Endodermal cell (in vitro differentiated cells): Measurements from ENCODE around the gene NDUFAF5. TPM values are rescaled to one million over a fixed set of nuclear protein-coding genes. Genes with fewer than 3 reads are reported as not detected.

ENCODE experiments used
- DNase-seq: peaks from one replicate; pipeline ENCODE4 v3.0.0-alpha.2; 2017
- H3K27ac ChIP-seq: 2 replicates; pipeline ENCODE4 v1.5.1; 2013; ENCODE audit warnings: mild to moderate bottlenecking, low read depth, low read length, moderate library complexity
- H3K27me3 ChIP-seq: 2 replicates; pipeline ENCODE4 v1.6.1; 2013; ENCODE audit warnings: mild to moderate bottlenecking, low read length, moderate library complexity; ENCODE audit not compliant: insufficient read depth, control insufficient read depth, poor library complexity, severe bottlenecking
- H3K36me3 ChIP-seq: 2 replicates; pipeline ENCODE4 v1.7.0; 2013; ENCODE audit warnings: mild to moderate bottlenecking, low read length, moderate library complexity; ENCODE audit not compliant: control insufficient read depth, insufficient read depth
- H3K4me1 ChIP-seq: one replicate; pipeline ENCODE4 v1.7.0; 2013; ENCODE audit warnings: low read length; ENCODE audit not compliant: control insufficient read depth, insufficient read depth
- H3K4me3 ChIP-seq: 2 replicates; pipeline ENCODE4 v1.5.1; 2013; ENCODE audit warnings: mild to moderate bottlenecking, low read length, moderate library complexity
- H3K9ac ChIP-seq: 2 replicates; pipeline ENCODE4 v1.6.1; 2013; ENCODE audit warnings: mild to moderate bottlenecking, low read length, moderate library complexity; ENCODE audit not compliant: poor library complexity, severe bottlenecking; ENCODE audit errors: extremely low read depth
- H3K9me3 ChIP-seq: 2 replicates; pipeline ENCODE4 v1.6.1; 2013; ENCODE audit warnings: mild to moderate bottlenecking, low read length, moderate library complexity; ENCODE audit not compliant: control insufficient read depth
- H3K27ac Mint-ChIP-seq: 2 replicates; pipeline ENCODE4 v1.8.0; 2020; ENCODE audit warnings: mixed read lengths
- H3K27me3 Mint-ChIP-seq: 2 replicates; pipeline ENCODE4 v1.8.0; 2021; ENCODE audit warnings: mild to moderate bottlenecking, mixed read lengths; ENCODE audit not compliant: insufficient read depth
- H3K36me3 Mint-ChIP-seq: 2 replicates; pipeline ENCODE4 v1.8.0; 2020; ENCODE audit warnings: low read depth, mixed read lengths
- H3K4me1 Mint-ChIP-seq: 2 replicates; pipeline ENCODE4 v1.8.0; 2020; ENCODE audit warnings: mixed read lengths
- H3K4me3 Mint-ChIP-seq: 2 replicates; pipeline ENCODE4 v1.8.0; 2020; ENCODE audit warnings: mild to moderate bottlenecking, moderate library complexity, mixed read lengths
- H3K9me3 Mint-ChIP-seq: 2 replicates; pipeline ENCODE4 v1.8.0; 2020; ENCODE audit warnings: mild to moderate bottlenecking, mixed read lengths
- CTCF ChIP-seq: fragments of 200-600 bp; sonication (generic); conservative IDR thresholded peaks from 2 replicates; pipeline ENCODE4 v1.5.0; 2021; ENCODE audit warnings: antibody characterized with exemption, mild to moderate bottlenecking
- WGBS, 2 experiments: methylation state at CpG; one replicate each; pipeline versions ENCODE4 v1.1.5 to v1.1.7; 2013; ENCODE audit warnings: missing lambda C conversion rate in 2 of 2, mixed read lengths in 1 of 2; ENCODE audit not compliant: insufficient coverage in 1 of 2, insufficient read length in 1 of 2; 5-methylcytosine and 5-hydroxymethylcytosine counted together
- total RNA-seq, 2 donors: library from RNA; stranded (reverse); fragmentation: NEBNext Ultra II Directional in 1 of 2; extraction: Animal tissue kit (Norgen Biotek cat#: 25700) in 1 of 2; gene quantifications; 2 replicates in 1 of 2; 3 replicates in 1 of 2; pipeline ENCODE4 v1.2.1, GENCODE V29; 2021

Gene NDUFAF5
- total RNA-seq, 2 donors from 2014 or later: 32.9 to 33.5 TPM

- no peak overlapping the region for H3K27ac Mint-ChIP-seq
- H3K9me3 Mint-ChIP-seq: no peaks in the 10 kb centered on the region
- H3K36me3 ChIP-seq: no peaks in the 10 kb centered on the region
- no peak for DNase-seq
- H3K27me3 ChIP-seq: peaks cover 95% of the 10 kb centered on the region
- H3K36me3 Mint-ChIP-seq: no peaks in the 10 kb centered on the region
- peaks cover 78% of the 10 kb centered on the region for H3K27me3 Mint-ChIP-seq
- TF ChIP-seq CTCF: no peak
- 95 to 100% methylated on average over 3 to 4 of the region's 4 CpGs for WGBS, 2 experiments
- no peak overlapping the region for H3K4me3 Mint-ChIP-seq
- no peak overlapping the region for H3K4me3 ChIP-seq
- no peak overlapping the region for H3K27ac ChIP-seq
- H3K9ac ChIP-seq: no peak overlapping the region
- H3K4me1 Mint-ChIP-seq: peaks cover 24% of the 10 kb centered on the region
- no peaks in the 10 kb centered on the region for H3K4me1 ChIP-seq
- no peaks in the 10 kb centered on the region for H3K9me3 ChIP-seq
Measured at GRCh38 chr20:13855613-13856012, 70.8 kb downstream of the NDUFAF5 start.

GRCh38 chr20:13856354-13856753, 71.5 kb downstream of the NDUFAF5 start:
- peaks cover 92% of the 10 kb centered on the region for H3K27me3 ChIP-seq
- no peaks in the 10 kb centered on the region for H3K36me3 ChIP-seq
- no peak overlapping the region for H3K27ac ChIP-seq
- no peak for DNase-seq
- TF ChIP-seq CTCF: no peak
- Mint-ChIP-seq H3K4me1 (peaks cover 22% of the 10 kb centered on the region), H3K27me3 (peaks cover 80% of the 10 kb centered on the region), H3K9me3 (no peaks in the 10 kb centered on the region), H3K4me3 (no peak overlapping the region), H3K27ac (no peak overlapping the region), H3K36me3 (no peaks in the 10 kb centered on the region)
- H3K9ac ChIP-seq: no peak overlapping the region
- no peak overlapping the region for H3K4me3 ChIP-seq
- no peaks in the 10 kb centered on the region for H3K9me3 ChIP-seq
- H3K4me1 ChIP-seq: no peaks in the 10 kb centered on the region
- WGBS, 2 experiments: 83 to 100% methylated on average over 2 to 3 of the region's 4 CpGs

- H3K4me3 ChIP-seq: no peak overlapping the region
- H3K27me3 Mint-ChIP-seq: peaks cover 74% of the 10 kb centered on the region
- H3K4me3 Mint-ChIP-seq: no peak overlapping the region
- H3K27me3 ChIP-seq: peaks cover 87% of the 10 kb centered on the region
- H3K36me3 ChIP-seq: no peaks in the 10 kb centered on the region
- no peak overlapping the region for H3K9ac ChIP-seq
- H3K36me3 Mint-ChIP-seq: no peaks in the 10 kb centered on the region
- no peaks in the 10 kb centered on the region for H3K9me3 Mint-ChIP-seq
- no peak for TF ChIP-seq CTCF
- H3K4me1 ChIP-seq: no peaks in the 10 kb centered on the region
- no peak overlapping the region for H3K27ac ChIP-seq
- no peak for DNase-seq
- 88 to 92% methylated on average over 1 to 3 of the region's 3 CpGs for WGBS, 2 experiments
- H3K9me3 ChIP-seq: no peaks in the 10 kb centered on the region
- peaks cover 14% of the 10 kb centered on the region for H3K4me1 Mint-ChIP-seq
- no peak overlapping the region for H3K27ac Mint-ChIP-seq
Measured at GRCh38 chr20:13857304-13857703, 72.5 kb downstream of the NDUFAF5 start.
